HG03521 (cell line): ENCODE results near the gene PBX1.

ENCODE experiments used
- ATAC-seq: cut with Tn5 transposase; IDR thresholded peaks from one replicate; pipeline ENCODE4 v1.9.1; 2021; ENCODE audit warnings: mild to moderate bottlenecking, moderate library complexity; ENCODE audit not compliant: unreplicated experiment

PBX1 gene

GRCh38 chr1:164689672-164690511, 130.9 kb downstream of the PBX1 start:
- no peak for ATAC-seq

GRCh38 chr1:164692420-164692819, 133.4 kb downstream of the PBX1 start:
- no peak for ATAC-seq

GRCh38 chr1:164693564-164694359, 134.8 kb downstream of the PBX1 start:
- ATAC-seq = no peak

GRCh38 chr1:164694505-164694904, 135.5 kb downstream of the PBX1 start:
- ATAC-seq = no peak

- ATAC-seq = no peak
Measured at GRCh38 chr1:164695956-164696665, 137.1 kb downstream of the PBX1 start.

GRCh38 chr1:164699815-164700491, 141.0 kb downstream of the PBX1 start:
- ATAC-seq = no peak

- ATAC-seq = no peak
Measured at GRCh38 chr1:164700683-164701082, 141.7 kb downstream of the PBX1 start.

GRCh38 chr1:164701189-164701761, 142.3 kb downstream of the PBX1 start:
- ATAC-seq = no peak

- no peak for ATAC-seq
Measured at GRCh38 chr1:164702216-164702615, 143.2 kb downstream of the PBX1 start.

- no peak for ATAC-seq
Measured at GRCh38 chr1:164702664-164703063, 143.7 kb downstream of the PBX1 start.

GRCh38 chr1:164703463-164703862, 144.5 kb downstream of the PBX1 start:
- no peak for ATAC-seq

GRCh38 chr1:164703960-164704411, 145.0 kb downstream of the PBX1 start:
- no peak for ATAC-seq

- no peak for ATAC-seq
Measured at GRCh38 chr1:164704954-164705353, 146.0 kb downstream of the PBX1 start.

- no peak for ATAC-seq
Measured at GRCh38 chr1:164706606-164706987, 147.6 kb downstream of the PBX1 start.

GRCh38 chr1:164707868-164708331, 148.9 kb downstream of the PBX1 start:
- no peak for ATAC-seq

- no peak for ATAC-seq
Measured at GRCh38 chr1:164708596-164708995, 149.6 kb downstream of the PBX1 start.

GRCh38 chr1:164709126-164709525, 150.1 kb downstream of the PBX1 start:
- no peak for ATAC-seq

GRCh38 chr1:164709541-164710278, 150.7 kb downstream of the PBX1 start:
- no peak for ATAC-seq

- no peak for ATAC-seq
Measured at GRCh38 chr1:164712131-164713036, 153.4 kb downstream of the PBX1 start.
